IMR-90 (cell line): Measurements from ENCODE around the gene XPNPEP2. TPM values are rescaled to one million over a fixed set of nuclear protein-coding genes. Genes with fewer than 3 reads are reported as not detected.
A peak's percentile ranks its signal among the peaks of the same experiment; 100 is the strongest.

Experiments used
- ATAC-seq: fragments of 200-7000 bp; cut with Tn5 transposase; 2 replicates; pipeline ENCODE4 v1.9.1; 2020; ENCODE audit warnings: low read depth, mild to moderate bottlenecking, moderate library complexity
- BruUV-seq: library from RNA; stranded (reverse); fragments of 400-500 nt; replicated peaks from 2 replicates; lab custom pipeline; 2021; lab: Mats Ljungman, UMichigan
- CTCF ChIA-PET: fragments of 300-600 bp; formaldehyde crosslinking; extraction: SDS; loops from one replicate; lab custom pipeline; 2021; ENCODE audit warnings: antibody characterized with exemption; lab: Yijun Ruan, JAX
- POLR2A ChIA-PET: fragments of 300-600 bp; sonication (Branson Sonifier 250); formaldehyde crosslinking; loops from one replicate; lab custom pipeline; 2022; ENCODE audit warnings: antibody characterized with exemption; ENCODE audit not compliant: unreplicated experiment; lab: Charles Lee
- DNase-seq: peaks from one replicate; pipeline ENCODE4 v3.0.0; 2013
- H2AFZ ChIP-seq: replicated peaks from 2 replicates; pipeline ENCODE3; 2013; ENCODE audit warnings: low read length, mild to moderate bottlenecking; ENCODE audit not compliant: poor library complexity
- H2AK5ac ChIP-seq: 2 replicates; pipeline ENCODE4 v1.6.1; 2013; ENCODE audit warnings: low read depth, low read length, inconsistent platforms
- H2AK9ac ChIP-seq: replicated peaks from 2 replicates; pipeline ENCODE3; 2013; ENCODE audit warnings: mild to moderate bottlenecking, low read depth, low read length, moderate library complexity; ENCODE audit not compliant: poor library complexity
- H2BK120ac ChIP-seq: 2 replicates; pipeline ENCODE4 v1.6.1; 2013; ENCODE audit warnings: low read depth, low read length, inconsistent platforms
- H2BK15ac ChIP-seq: 3 replicates; pipeline ENCODE4 v1.6.1; 2013; ENCODE audit warnings: low read depth, low read length, inconsistent platforms
- H2BK20ac ChIP-seq: 2 replicates; pipeline ENCODE4 v1.6.1; 2013; ENCODE audit warnings: low read depth, mild to moderate bottlenecking, inconsistent platforms, low read length, moderate library complexity
- H2BK5ac ChIP-seq: 2 replicates; pipeline ENCODE4 v1.6.1; 2013; ENCODE audit warnings: mild to moderate bottlenecking, low read depth, low read length, inconsistent platforms; ENCODE audit not compliant: poor library complexity, severe bottlenecking
- H3K14ac ChIP-seq: replicated peaks from 2 replicates; pipeline ENCODE4 v1.6.1; 2013; ENCODE audit warnings: low read depth, low read length, inconsistent platforms
- H3K18ac ChIP-seq: 2 replicates; pipeline ENCODE4 v1.6.1; 2013; ENCODE audit warnings: low read depth, low read length, control low read depth
- H3K23ac ChIP-seq: 2 replicates; pipeline ENCODE4 v1.6.1; 2013; ENCODE audit warnings: low read depth, low read length, inconsistent platforms
- H3K27ac ChIP-seq: 2 replicates; pipeline ENCODE4 v1.5.1; 2013; ENCODE audit warnings: mild to moderate bottlenecking, control low read depth, low read length; ENCODE audit not compliant: insufficient read depth
- H3K27me3 ChIP-seq: 2 replicates; pipeline ENCODE4 v1.6.1; 2013; ENCODE audit warnings: low read length; ENCODE audit not compliant: control insufficient read depth, insufficient read depth
- H3K36me3 ChIP-seq: 2 replicates; pipeline ENCODE4 v1.6.1; 2013; ENCODE audit warnings: low read length, mixed read lengths; ENCODE audit not compliant: control insufficient read depth, insufficient read depth
- H3K4ac ChIP-seq: 2 replicates; pipeline ENCODE4 v1.6.1; 2013; ENCODE audit warnings: low read depth, low read length, inconsistent platforms
- H3K4me1 ChIP-seq: 2 replicates; pipeline ENCODE4 v1.6.1; 2013; ENCODE audit warnings: low read length, mixed read lengths; ENCODE audit not compliant: control insufficient read depth, insufficient read depth
- H3K4me2 ChIP-seq: 2 replicates; pipeline ENCODE4 v1.6.1; 2013; ENCODE audit warnings: low read depth, mild to moderate bottlenecking, control low read depth, low read length, moderate library complexity
- H3K4me3 ChIP-seq: 2 replicates; pipeline ENCODE4 v1.5.1; 2013; ENCODE audit warnings: low read depth, mild to moderate bottlenecking, control low read depth, low read length, moderate library complexity; ENCODE audit not compliant: insufficient read depth
- H3K56ac ChIP-seq: 2 replicates; pipeline ENCODE4 v1.6.1; 2013; ENCODE audit warnings: low read length, inconsistent platforms; ENCODE audit not compliant: insufficient read depth; ENCODE audit errors: extremely low read depth
- H3K79me1 ChIP-seq, 2 experiments: 2 replicates each; pipeline ENCODE4 v1.6.1; 2013; ENCODE audit warnings: low read length in 2 of 2, inconsistent platforms in 1 of 2, low read depth in 1 of 2
- H3K9ac ChIP-seq: 2 replicates; pipeline ENCODE4 v1.6.1; 2013; ENCODE audit warnings: low read depth, low read length, control low read depth
- H3K9me1 ChIP-seq: 2 replicates; pipeline ENCODE4 v1.6.1; 2013; ENCODE audit warnings: low read length, inconsistent platforms; ENCODE audit not compliant: insufficient read depth
- H3K9me3 ChIP-seq: 2 replicates; pipeline ENCODE4 v1.6.1; 2013; ENCODE audit warnings: low read length; ENCODE audit not compliant: control insufficient read depth, insufficient read depth
- H4K20me1 ChIP-seq: 2 replicates; pipeline ENCODE4 v1.6.1; 2013; ENCODE audit warnings: low read length, inconsistent platforms; ENCODE audit not compliant: insufficient read depth
- H4K5ac ChIP-seq: 2 replicates; pipeline ENCODE4 v1.6.1; 2013; ENCODE audit warnings: mild to moderate bottlenecking, low read depth, low read length, control low read depth
- H4K8ac ChIP-seq, 2 experiments: 2 replicates each; pipeline ENCODE4 v1.6.1; 2013; ENCODE audit warnings: low read depth in 2 of 2, low read length in 2 of 2, control low read depth in 1 of 2, inconsistent platforms in 1 of 2
- H4K91ac ChIP-seq: 2 replicates; pipeline ENCODE4 v1.6.1; 2013; ENCODE audit warnings: low read depth, low read length, inconsistent platforms; ENCODE audit not compliant: insufficient read depth
- CTCF ChIP-seq: conservative IDR thresholded peaks from 2 replicates; pipeline ENCODE4 v1.5.1; 2012; ENCODE audit warnings: mild to moderate bottlenecking, low read depth, low read length, improper control_type of control experiment
- FOS ChIP-seq: fragments of 150-350 bp; IDR thresholded peaks from 2 replicates; pipeline ENCODE4 v1.6.1; 2016; ENCODE audit warnings: low read depth, low read length
- MAFK ChIP-seq: IDR thresholded peaks from 2 replicates; pipeline ENCODE4 v1.6.1; 2012; ENCODE audit warnings: low read depth, low read length, improper control_type of control experiment
- RAD21 ChIP-seq: IDR thresholded peaks from 2 replicates; pipeline ENCODE4 v1.6.1; 2012; ENCODE audit warnings: low read length, improper control_type of control experiment
- RCOR1 ChIP-seq: IDR thresholded peaks from 2 replicates; pipeline ENCODE4 v1.6.1; 2012; ENCODE audit warnings: mild to moderate bottlenecking, low read length, improper control_type of control experiment; ENCODE audit not compliant: insufficient replicate concordance
- SMC3 ChIP-seq: fragments of 150-350 bp; IDR thresholded peaks from 2 replicates; pipeline ENCODE4 v1.6.1; 2016; ENCODE audit warnings: low read depth, mild to moderate bottlenecking, antibody characterized with exemption, low read length, moderate library complexity
- USF2 ChIP-seq: fragments of 150-350 bp; IDR thresholded peaks from 2 replicates; pipeline ENCODE4 v1.6.1; 2017; ENCODE audit warnings: mild to moderate bottlenecking, antibody characterized with exemption, low read length, low read depth
- WGBS, 2 experiments: methylation state at CpG; one replicate each; pipeline versions ENCODE4 v1.1.5 to v1.1.7; 2013; ENCODE audit warnings: missing lambda C conversion rate in 2 of 2; ENCODE audit not compliant: insufficient read length in 1 of 2; ENCODE audit errors: extremely low coverage in 2 of 2; 5-methylcytosine and 5-hydroxymethylcytosine counted together
- dilution Hi-C: fragments of 300-500 bp; cut with HindIII; formaldehyde crosslinking; loops from one replicate; pipeline ENCODE4 v1.14.3; 2018; ENCODE audit warnings: low sequenced_read_pairs; ENCODE audit not compliant: unreplicated experiment
- in situ Hi-C: fragments of 300-500 bp; cut with MboI; formaldehyde crosslinking; loops from 3 replicates; pipeline ENCODE4 v1.14.3; 2019; ENCODE audit warnings: low sequenced_read_pairs, inconsistent platforms, mixed read lengths
- intact Hi-C: fragments of 100-400 bp; cut with micrococcal nuclease; formaldehyde crosslinking; loops from 2 replicates; pipeline ENCODE4 v1.10.0; 2022
- polyA plus RNA-seq, 3 experiments: library from polyadenylated mRNA; depleted of rRNA; stranded (reverse); fragments of >200 nt; gene quantifications; 2 replicates each; pipeline ENCODE4 v1.2.3, GENCODE V29; 2012; ENCODE audit warnings: low replicate concordance in 1 of 3
- total RNA-seq: library from RNA; depleted of rRNA; stranded (reverse); fragments of >200 nt; gene quantifications from 2 replicates; pipeline ENCODE4 v1.2.3, GENCODE V29; 2012

Gene XPNPEP2
- total and polyA plus RNA-seq, 2 of the 4 experiments (the other 2 are of a cell fraction) = under 0.01 to 0.07 TPM

- no peak overlapping the region for H4K8ac ChIP-seq
- no peaks in the 10 kb centered on the region for H3K79me1 ChIP-seq
- no peak overlapping the region for H3K4me2 ChIP-seq
- H3K27ac ChIP-seq = no peak overlapping the region
- H4K5ac ChIP-seq = no peak overlapping the region
- CTCF ChIA-PET = no interaction called here
- no peak overlapping the region for H2BK20ac ChIP-seq
- no peak overlapping the region for H3K14ac ChIP-seq
- ATAC-seq (no peak), DNase-seq (no peak)
- H3K9me1 ChIP-seq = no peaks in the 10 kb centered on the region
- no peaks in the 10 kb centered on the region for H3K4me1 ChIP-seq
- no peaks in the 10 kb centered on the region; the same call in 1 of the 2 replicates for H3K27me3 ChIP-seq
- H3K4me3 ChIP-seq = no peak overlapping the region
- no peak overlapping the region for H2AK5ac ChIP-seq
- no TSS peak for BruUV-seq
- no peak overlapping the region for H2BK15ac ChIP-seq
- H4K91ac ChIP-seq = no peak overlapping the region
- H3K36me3 ChIP-seq = no peaks in the 10 kb centered on the region
- H3K9me3 ChIP-seq = no peaks in the 10 kb centered on the region
- peak overlapping the region; percentile 77 for H2AFZ ChIP-seq
- in situ Hi-C loops (no loop called here), intact Hi-C loops (no loop called here), dilution Hi-C loops (no loop called here)
- no peaks in the 10 kb centered on the region for H4K20me1 ChIP-seq
- H3K23ac ChIP-seq = no peak overlapping the region
- H2AK9ac ChIP-seq = no peak overlapping the region
- no peak for TF ChIP-seq RCOR1
- TF ChIP-seq CTCF = no peak
- TF ChIP-seq SMC3 = no peak
- no peak for TF ChIP-seq USF2
- no peak for TF ChIP-seq FOS
- TF ChIP-seq MAFK = no peak
- TF ChIP-seq RAD21 = no peak
- H3K18ac ChIP-seq = no peak overlapping the region
- no peak overlapping the region for H3K56ac ChIP-seq
- no peak overlapping the region for H2BK5ac ChIP-seq
- WGBS, 2 experiments = 41% methylated on average over 3 of the region's 9 CpGs; no CpG with 5 or more reads in 1 of the 2 experiments
- no peak overlapping the region for H3K9ac ChIP-seq
- H2BK120ac ChIP-seq = no peak overlapping the region
- no peak overlapping the region for H3K4ac ChIP-seq
- POLR2A ChIA-PET = no interaction called here
Measured at GRCh38 chrX:129760155-129760554, 21.4 kb downstream of the XPNPEP2 start.
